Psoas muscle (tissue), 8 donors: Measurements from ENCODE around the gene P4HA1. TPM values are rescaled to one million over a fixed set of nuclear protein-coding genes. Genes with fewer than 3 reads are reported as not detected.

Experiments
- ATAC-seq, 4 donors: fragments of 200-7000 bp; cut with Tn5 transposase; one replicate each; pipeline ENCODE4 v1.9.1; 2020; ENCODE audit warnings: moderate library complexity in 3 of 4, mild to moderate bottlenecking in 2 of 4
- DNase-seq, 2 donors: peaks; one replicate each; pipeline ENCODE4 v3.0.0-alpha.2; 2020
- H3K27ac ChIP-seq: fragments of 200-600 bp; one replicate; pipeline ENCODE4 v1.8.0; 2022
- H3K27me3 ChIP-seq, 3 donors: fragments of 200-600 bp in 1 of 3; one replicate each; pipeline versions ENCODE4 v1.6.1 to v1.8.0; 2013 to 2022; ENCODE audit warnings: low read length in 2 of 3, mild to moderate bottlenecking in 2 of 3, moderate library complexity in 1 of 3; ENCODE audit not compliant: insufficient read depth in 3 of 3
- H3K36me3 ChIP-seq, 2 donors: fragments of 200-600 bp in 1 of 2; one replicate each; pipeline versions ENCODE4 v1.6.1 to v1.8.0; 2013 to 2022; ENCODE audit warnings: low read depth in 1 of 2, mild to moderate bottlenecking in 1 of 2, moderate library complexity in 1 of 2; ENCODE audit not compliant: insufficient read depth in 1 of 2
- H3K4me1 ChIP-seq: fragments of 200-600 bp; one replicate; pipeline ENCODE4 v1.8.0; 2022
- H3K4me3 ChIP-seq: fragments of 200-600 bp; one replicate; pipeline ENCODE4 v1.8.0; 2022; ENCODE audit warnings: mild to moderate bottlenecking
- H3K9me3 ChIP-seq: fragments of 200-600 bp; one replicate; pipeline ENCODE4 v1.8.0; 2022
- WGBS, 3 donors: extraction: QIAGEN DNeasy Blood & Tissue Kit; methylation state at CpG; one replicate each; pipeline versions ENCODE4 v1.1.6 to v1.1.7; 2013; 5-methylcytosine and 5-hydroxymethylcytosine counted together
- intact Hi-C, 2 donors: fragments of 100-400 bp; cut with DNase I; formaldehyde crosslinking; loops; one replicate each; pipeline versions ENCODE4 v1.11.0 to v1.14.2; 2022
- polyA plus RNA-seq, 3 donors: library from polyadenylated mRNA; stranded (reverse); fragments of 200-250 nt; gene quantifications; one replicate each; pipeline ENCODE4 v1.2.3, GENCODE V29; 2013
- total RNA-seq, 4 donors: library from RNA; stranded (reverse); fragmentation: NEBNext Ultra II Directional in 2 of 4; extraction: Animal tissue kit (Norgen Biotek cat#: 25700) in 2 of 4; gene quantifications; one replicate each; pipeline versions ENCODE4 v1.2.1 to v1.2.4, GENCODE V29; 2021 to 2023
- TF ChIP-seq, protein P1 (sequence below): fragments of 200-600 bp; IDR thresholded peaks from one replicate; pipeline ENCODE4 v1.8.0; 2022; ENCODE audit warnings: antibody characterized with exemption
- donor health status: healthy with polysubstance abuse.
- donor health status: DM: no; HTN: no; CAD: no; lungs with moderate emphysema.
- donor health status: Bipolar disorder and iron deficiency.
- donor health status: healthy.
- donor health status: DM: yes; HTN: yes; CAD: no.
- donor health status: DM: no; HTN: no; CAD: no.
- donor health status: DM: no; HTN: no; CAD: no.
- donor health status: DM: yes; HTN: yes; CAD: no.

The P4HA1 gene
- total and polyA plus RNA-seq, 7 donors = 6.2 to 262 (median 73.2) TPM

- TF ChIP-seq, protein P1, sequence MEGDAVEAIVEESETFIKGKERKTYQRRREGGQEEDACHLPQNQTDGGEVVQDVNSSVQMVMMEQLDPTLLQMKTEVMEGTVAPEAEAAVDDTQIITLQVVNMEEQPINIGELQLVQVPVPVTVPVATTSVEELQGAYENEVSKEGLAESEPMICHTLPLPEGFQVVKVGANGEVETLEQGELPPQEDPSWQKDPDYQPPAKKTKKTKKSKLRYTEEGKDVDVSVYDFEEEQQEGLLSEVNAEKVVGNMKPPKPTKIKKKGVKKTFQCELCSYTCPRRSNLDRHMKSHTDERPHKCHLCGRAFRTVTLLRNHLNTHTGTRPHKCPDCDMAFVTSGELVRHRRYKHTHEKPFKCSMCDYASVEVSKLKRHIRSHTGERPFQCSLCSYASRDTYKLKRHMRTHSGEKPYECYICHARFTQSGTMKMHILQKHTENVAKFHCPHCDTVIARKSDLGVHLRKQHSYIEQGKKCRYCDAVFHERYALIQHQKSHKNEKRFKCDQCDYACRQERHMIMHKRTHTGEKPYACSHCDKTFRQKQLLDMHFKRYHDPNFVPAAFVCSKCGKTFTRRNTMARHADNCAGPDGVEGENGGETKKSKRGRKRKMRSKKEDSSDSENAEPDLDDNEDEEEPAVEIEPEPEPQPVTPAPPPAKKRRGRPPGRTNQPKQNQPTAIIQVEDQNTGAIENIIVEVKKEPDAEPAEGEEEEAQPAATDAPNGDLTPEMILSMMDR = no peak
- Histone ChIP-seq H3K27me3 (no peaks in the 10 kb centered on the region), H3K36me3 (peaks cover 0 to 68% of the 10 kb centered on the region in 2 donors), H3K4me1 (peaks cover 7% of the 10 kb centered on the region), H3K27ac (no peak overlapping the region), H3K9me3 (no peaks in the 10 kb centered on the region), H3K4me3 (no peak overlapping the region)
- WGBS, 3 donors = 53 to 91% (median 55%) methylated on average over 1 of the region's 1 CpG
- no peak for ATAC-seq
- intact Hi-C loops = loop anchor here in 1 of 2 donors (2.0 kb wide), 1 partner anchor 697 kb away; no protein-coding TSS in a partner anchor
- no peak for DNase-seq
Measured at GRCh38 chr10:73061743-73062142, 34.9 kb downstream of the P4HA1 start.

DNA sequence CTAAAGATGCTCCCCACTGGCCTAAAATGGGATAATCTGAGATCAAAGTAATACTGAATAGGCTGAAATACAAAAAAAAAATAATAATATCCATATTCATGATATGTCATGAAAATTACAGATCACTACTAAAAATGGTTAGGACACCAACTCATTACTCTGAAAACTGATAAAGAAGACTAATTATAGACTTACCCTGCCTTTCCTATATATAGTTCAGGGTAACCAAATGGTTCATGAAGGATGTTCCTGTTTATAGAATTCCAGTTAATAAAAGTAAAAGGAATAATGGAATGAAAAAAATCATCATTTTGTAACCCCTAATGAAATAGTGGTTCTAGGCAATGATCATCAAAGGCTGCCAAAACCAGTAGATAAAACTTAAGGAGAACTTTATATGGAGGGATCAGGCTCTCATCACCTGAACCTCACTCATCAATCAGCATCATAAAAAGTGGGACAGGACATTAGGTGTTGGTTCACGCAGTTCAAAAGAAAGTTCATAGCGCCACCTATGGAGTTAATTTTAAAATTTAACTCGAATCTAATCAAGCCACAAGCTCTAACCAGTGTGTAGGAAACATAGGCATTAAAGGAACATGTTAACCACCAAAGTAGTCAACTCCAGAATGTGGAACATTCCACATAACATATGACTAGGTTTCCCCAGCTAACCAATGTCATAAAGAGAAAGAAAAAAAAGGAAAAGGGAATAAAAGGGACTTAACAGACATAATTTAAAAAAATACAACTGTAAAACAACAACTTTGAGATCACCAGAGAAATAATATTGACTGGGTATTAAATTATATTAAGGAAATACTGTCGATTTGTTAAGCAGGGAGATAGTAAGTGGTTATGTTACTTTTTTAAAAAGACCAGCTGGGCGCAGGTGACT lies 35.7 kb downstream of the P4HA1 start:
- no peak overlapping the region for H3K4me3 ChIP-seq
- TF ChIP-seq, protein P1 = peak; percentile 33
- no peaks in the 10 kb centered on the region for H3K27me3 ChIP-seq
- peak; percentile 16 to 60 (median 48) for ATAC-seq
- H3K27ac ChIP-seq = peak overlapping the region; percentile 42
- H3K36me3 ChIP-seq = peaks cover 0 to 66% of the 10 kb centered on the region in 2 donors
- 42 to 52% (median 42%) methylated on average over 5 of the region's 5 CpGs for WGBS, 3 donors
- no peak for DNase-seq
- peaks cover 7% of the 10 kb centered on the region for H3K4me1 ChIP-seq
- no peaks in the 10 kb centered on the region for H3K9me3 ChIP-seq
- intact Hi-C loops = loop anchor here in 1 of 2 donors (2.0 kb wide), 1 partner anchor 696 kb away; no protein-coding TSS in a partner anchor

DNA sequence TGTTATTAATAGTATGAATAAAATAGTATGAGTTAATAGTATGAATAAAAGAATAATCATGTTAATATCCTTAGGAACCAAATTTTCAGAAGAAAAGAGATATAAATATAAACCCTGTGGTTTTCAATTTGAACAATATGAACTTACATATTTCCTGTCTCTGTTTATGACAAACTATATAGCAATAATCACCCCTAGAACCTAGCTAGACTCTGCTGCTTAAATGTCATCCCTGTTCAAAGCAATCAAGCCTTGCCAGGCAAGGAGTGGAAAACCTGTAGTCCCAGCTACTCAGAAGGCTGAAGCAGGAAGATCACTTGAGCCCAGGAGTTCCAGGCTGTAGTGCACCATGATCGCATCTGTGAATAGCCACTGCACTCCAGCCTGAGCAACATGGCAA lies 36.5 kb downstream of the P4HA1 start:
- H3K9me3 ChIP-seq = no peaks in the 10 kb centered on the region
- no peak overlapping the region for H3K4me3 ChIP-seq
- H3K27ac ChIP-seq = peak overlapping the region; percentile 42
- ATAC-seq (no peak), DNase-seq (no peak)
- H3K27me3 ChIP-seq = no peaks in the 10 kb centered on the region
- WGBS, 3 donors = 90 to 95% (median 92%) methylated on average over 1 of the region's 1 CpG
- intact Hi-C loops = loop anchor here in 1 of 2 donors (2.0 kb wide), 1 partner anchor 695 kb away; no protein-coding TSS in a partner anchor
- peaks cover 15% of the 10 kb centered on the region for H3K4me1 ChIP-seq
- TF ChIP-seq, protein P1 = no peak
- peaks cover 0 to 65% of the 10 kb centered on the region in 2 donors for H3K36me3 ChIP-seq

- WGBS, 3 donors = 91 to 96% (median 94%) methylated on average over 6 of the region's 6 CpGs
Measured at GRCh38 chr10:73058057-73058591, 38.5 kb downstream of the P4HA1 start.

More at GRCh38 chr10:73058057-73058591, 38.5 kb downstream of the P4HA1 start:
- ATAC-seq (no peak), DNase-seq (no peak)
- no peak overlapping the region for H3K4me3 ChIP-seq
- H3K27me3 ChIP-seq = no peaks in the 10 kb centered on the region
- TF ChIP-seq, protein P1 = no peak
- no peak overlapping the region for H3K27ac ChIP-seq
- intact Hi-C loops = no loop called here
- peaks cover 0 to 63% of the 10 kb centered on the region in 2 donors for H3K36me3 ChIP-seq
- H3K4me1 ChIP-seq = peaks cover 26% of the 10 kb centered on the region
- no peaks in the 10 kb centered on the region for H3K9me3 ChIP-seq
